ENCODE data around the gene MTFP1.
A peak's percentile ranks its signal among the peaks of the same experiment; 100 is the strongest.
"Not testable (repeated sequence)": the region's sequence is repeated elsewhere in the genome, so short reads cannot be mapped to it uniquely, and the experiment has no call there.

The MTFP1 gene

GRCh38 chr22:30425616-30426387 lies at the start of gene MTFP1:
MTFP1 (plus strand) TSS chr22:30425768; CDS start chr22:30425880, 112 bp downstream.
- peak; percentile 69 for DNase-seq (ENCODE audit: low read depth)

GRCh38 chr22:30380011-30380410 lies 45.6 kb upstream of the MTFP1 start:
- no peak for DNase-seq (ENCODE audit: low read depth)

- DNase-seq (ENCODE audit: low read depth), result no peak
These were observed 44.3 kb upstream of the MTFP1 start for GRCh38 chr22:30381264-30381663.

GRCh38 chr22:30382340-30382739 lies 43.2 kb upstream of the MTFP1 start:
- DNase-seq (ENCODE audit: low read depth), result no peak

GRCh38 chr22:30383061-30383460 lies 42.5 kb upstream of the MTFP1 start:
- no peak for DNase-seq (ENCODE audit: low read depth)

- no peak for DNase-seq (ENCODE audit: low read depth)
These were observed 39.6 kb upstream of the MTFP1 start for GRCh38 chr22:30385942-30386341.

- DNase-seq (ENCODE audit: low read depth), result no peak
These were observed 39.0 kb upstream of the MTFP1 start for GRCh38 chr22:30386608-30386959.

GRCh38 chr22:30386960-30387827 lies 38.4 kb upstream of the MTFP1 start, which contains the start of gene RNF215:
RNF215 (minus strand) TSS chr22:30387411; CDS start chr22:30387313, 98 bp downstream.
- peak; percentile 80 for DNase-seq (ENCODE audit: low read depth)

- peak; percentile 81 for DNase-seq (ENCODE audit: low read depth)
These were observed 34.4 kb upstream of the MTFP1 start for GRCh38 chr22:30390974-30391691.

- DNase-seq (ENCODE audit: low read depth), result no peak
These were observed 32.8 kb upstream of the MTFP1 start for GRCh38 chr22:30392661-30393321.

GRCh38 chr22:30393322-30393680 lies 32.3 kb upstream of the MTFP1 start:
- no peak for DNase-seq (ENCODE audit: low read depth)

- no peak for DNase-seq (ENCODE audit: low read depth)
These were observed 31.7 kb upstream of the MTFP1 start for GRCh38 chr22:30393885-30394284.

GRCh38 chr22:30396871-30397655 lies 28.5 kb upstream of the MTFP1 start, which contains the start of gene SEC14L2:
SEC14L2 (plus strand) TSS chr22:30397018; CDS start chr22:30397117, 99 bp downstream.
- DNase-seq (ENCODE audit: low read depth), result peak; percentile 67

GRCh38 chr22:30397656-30398635 lies 27.6 kb upstream of the MTFP1 start:
- DNase-seq (ENCODE audit: low read depth), result no peak

- peak; percentile 27 for DNase-seq (ENCODE audit: low read depth)
These were observed 26.6 kb upstream of the MTFP1 start for GRCh38 chr22:30398685-30399680.

- DNase-seq (ENCODE audit: low read depth), result no peak
These were observed 25.9 kb upstream of the MTFP1 start for GRCh38 chr22:30399718-30400117.

- no peak for DNase-seq (ENCODE audit: low read depth)
These were observed 25.4 kb upstream of the MTFP1 start for GRCh38 chr22:30400159-30400558.

- not testable (repeated sequence) for DNase-seq (ENCODE audit: low read depth)
These were observed 24.5 kb upstream of the MTFP1 start for GRCh38 chr22:30401024-30401423.
